GM18508 (cell line): ENCODE measurements around the gene EIF4ENIF1.
"Not testable (repeated sequence)": the region's sequence is repeated elsewhere in the genome, so short reads cannot be mapped to it uniquely, and the experiment has no call there.

ENCODE experiments used
- ATAC-seq: cut with Tn5 transposase; IDR thresholded peaks from one replicate; pipeline ENCODE4 v1.9.1; 2021; ENCODE audit warnings: moderate number of reproducible peaks; ENCODE audit not compliant: insufficient read depth, unreplicated experiment

EIF4ENIF1 gene, protein sequence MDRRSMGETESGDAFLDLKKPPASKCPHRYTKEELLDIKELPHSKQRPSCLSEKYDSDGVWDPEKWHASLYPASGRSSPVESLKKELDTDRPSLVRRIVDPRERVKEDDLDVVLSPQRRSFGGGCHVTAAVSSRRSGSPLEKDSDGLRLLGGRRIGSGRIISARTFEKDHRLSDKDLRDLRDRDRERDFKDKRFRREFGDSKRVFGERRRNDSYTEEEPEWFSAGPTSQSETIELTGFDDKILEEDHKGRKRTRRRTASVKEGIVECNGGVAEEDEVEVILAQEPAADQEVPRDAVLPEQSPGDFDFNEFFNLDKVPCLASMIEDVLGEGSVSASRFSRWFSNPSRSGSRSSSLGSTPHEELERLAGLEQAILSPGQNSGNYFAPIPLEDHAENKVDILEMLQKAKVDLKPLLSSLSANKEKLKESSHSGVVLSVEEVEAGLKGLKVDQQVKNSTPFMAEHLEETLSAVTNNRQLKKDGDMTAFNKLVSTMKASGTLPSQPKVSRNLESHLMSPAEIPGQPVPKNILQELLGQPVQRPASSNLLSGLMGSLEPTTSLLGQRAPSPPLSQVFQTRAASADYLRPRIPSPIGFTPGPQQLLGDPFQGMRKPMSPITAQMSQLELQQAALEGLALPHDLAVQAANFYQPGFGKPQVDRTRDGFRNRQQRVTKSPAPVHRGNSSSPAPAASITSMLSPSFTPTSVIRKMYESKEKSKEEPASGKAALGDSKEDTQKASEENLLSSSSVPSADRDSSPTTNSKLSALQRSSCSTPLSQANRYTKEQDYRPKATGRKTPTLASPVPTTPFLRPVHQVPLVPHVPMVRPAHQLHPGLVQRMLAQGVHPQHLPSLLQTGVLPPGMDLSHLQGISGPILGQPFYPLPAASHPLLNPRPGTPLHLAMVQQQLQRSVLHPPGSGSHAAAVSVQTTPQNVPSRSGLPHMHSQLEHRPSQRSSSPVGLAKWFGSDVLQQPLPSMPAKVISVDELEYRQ

DNA sequence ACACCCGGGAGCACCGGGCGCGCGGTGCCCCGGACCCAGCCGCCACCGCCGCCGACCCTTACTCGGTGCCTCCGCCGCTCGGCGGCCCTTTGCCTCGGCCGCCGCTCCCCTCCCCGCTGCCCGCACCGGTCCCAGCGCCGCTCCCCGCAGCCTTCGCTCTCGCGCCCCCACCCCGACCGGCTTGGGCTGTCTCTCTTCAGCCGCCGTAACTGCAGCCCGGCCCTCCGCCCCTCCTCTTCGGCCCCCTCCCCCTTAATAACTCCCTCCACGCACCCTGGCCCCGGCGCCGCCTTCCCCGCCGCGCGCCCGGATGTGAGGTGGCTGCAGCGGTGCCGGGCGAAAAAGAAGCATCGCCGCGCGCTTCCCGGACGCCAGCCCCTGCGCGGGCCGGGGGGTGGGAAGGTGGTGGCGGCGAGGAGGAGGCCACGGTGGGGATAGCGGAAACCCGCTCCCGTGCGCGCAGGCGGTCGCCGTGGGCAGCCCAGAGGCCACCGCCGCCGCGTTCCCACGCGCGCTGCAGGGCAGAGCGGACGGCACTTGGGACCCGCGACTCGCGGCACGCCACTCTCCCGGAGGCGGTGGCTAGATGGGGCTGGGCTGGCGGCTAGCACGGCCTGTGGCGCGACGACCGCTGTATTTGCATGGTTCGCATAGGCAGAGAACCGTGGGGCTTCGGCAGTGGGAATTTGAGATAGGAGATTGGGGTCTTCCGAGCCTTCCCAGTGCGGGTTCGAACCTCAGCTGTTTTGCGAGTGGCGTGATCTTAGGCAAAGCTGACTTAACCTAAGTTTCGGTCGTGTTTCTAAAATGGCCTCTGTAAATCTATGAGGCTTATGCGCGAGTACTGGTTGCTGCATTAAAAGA lies at the start of gene EIF4ENIF1:
Gene EIF4ENIF1 (minus strand): TSS at position 211 of the 864 bp plus-strand sequence. CDS start 1,124 bp downstream, outside the sequence.
- ATAC-seq: no peak

DNA sequence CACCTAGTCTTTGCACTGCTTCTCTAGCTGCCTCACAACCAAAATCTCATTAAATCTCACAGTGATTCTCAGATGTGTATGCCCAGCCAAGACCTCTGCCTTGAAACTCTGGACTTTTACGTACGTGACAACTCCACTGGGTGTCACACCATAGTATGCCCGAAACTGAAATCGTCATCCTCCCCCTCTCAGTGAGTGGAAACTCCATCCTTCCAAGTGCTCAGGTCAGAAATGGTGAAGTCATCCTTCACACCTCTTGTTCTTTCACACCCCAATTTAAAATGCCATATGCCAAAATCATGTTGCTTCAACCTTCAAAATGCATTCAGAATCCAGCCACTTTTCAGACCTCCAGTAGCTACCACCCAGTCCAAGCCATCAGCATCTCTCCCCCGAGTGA lies 49.2 kb upstream of the EIF4ENIF1 start:
- no peak for ATAC-seq

DNA sequence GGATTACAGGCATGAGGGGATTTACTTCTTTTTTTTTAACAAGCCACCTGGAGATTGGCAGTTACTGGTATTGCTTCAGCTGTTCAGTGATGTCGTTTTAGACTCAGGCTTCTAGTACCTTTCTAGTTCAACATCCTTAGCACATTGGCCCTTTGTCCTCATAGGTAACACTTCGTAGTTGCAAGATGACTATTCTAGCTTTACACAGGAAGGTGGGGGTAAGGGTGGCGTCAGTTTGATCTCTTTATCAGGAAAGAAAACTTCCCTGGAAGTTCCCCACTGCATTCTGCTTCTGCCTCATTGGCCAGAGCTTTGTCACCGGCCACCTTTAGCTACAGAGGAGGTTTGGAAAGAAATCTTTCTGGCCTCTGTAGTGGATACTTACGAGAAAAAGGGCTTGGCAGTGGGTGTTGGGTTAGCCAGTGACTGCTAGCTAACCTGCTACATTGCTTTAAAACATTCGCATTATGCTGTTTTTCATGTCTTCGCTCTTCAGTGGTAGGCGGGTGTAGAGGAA lies 47.4 kb upstream of the EIF4ENIF1 start:
- ATAC-seq: no peak

DNA sequence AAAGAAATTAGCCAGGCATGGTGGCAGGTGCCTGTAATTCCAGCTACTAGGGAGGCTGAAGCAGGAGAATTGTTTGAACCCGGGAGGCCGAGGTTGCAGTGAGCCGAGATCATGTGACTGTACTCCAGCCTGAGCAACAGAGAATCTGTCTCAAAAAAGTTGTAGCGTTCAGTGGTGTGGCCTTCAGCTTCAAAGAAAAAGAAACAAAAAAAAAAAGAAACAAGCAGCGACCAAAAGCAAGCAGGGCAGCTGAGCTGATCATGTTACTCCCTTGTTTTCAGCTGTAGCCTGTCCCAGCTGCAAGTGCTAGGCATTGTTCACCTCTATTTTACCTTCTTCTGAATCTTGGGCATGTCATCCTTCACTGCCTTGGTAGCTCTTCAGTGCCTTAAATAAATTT lies 43.7 kb upstream of the EIF4ENIF1 start:
- no peak for ATAC-seq

DNA sequence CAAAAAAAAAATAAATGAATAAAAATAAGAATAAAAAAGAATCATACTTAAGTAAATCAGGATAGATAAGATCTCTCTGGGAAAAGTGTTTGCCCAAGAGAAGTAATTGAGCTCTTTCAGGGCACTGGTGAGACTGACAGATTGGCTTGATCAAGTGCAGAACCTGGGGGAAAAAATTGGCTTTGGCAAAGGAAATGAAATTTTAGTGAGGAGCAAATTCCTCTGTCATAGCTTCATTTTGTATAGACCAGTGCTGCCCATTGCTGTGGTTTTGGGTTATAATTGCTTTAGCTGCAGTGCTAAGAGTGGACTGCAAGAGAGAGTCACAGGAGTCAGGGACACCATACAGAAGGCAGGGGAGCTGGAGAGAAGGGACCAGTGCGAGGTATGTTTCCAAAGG lies 42.4 kb upstream of the EIF4ENIF1 start:
- no peak for ATAC-seq

DNA sequence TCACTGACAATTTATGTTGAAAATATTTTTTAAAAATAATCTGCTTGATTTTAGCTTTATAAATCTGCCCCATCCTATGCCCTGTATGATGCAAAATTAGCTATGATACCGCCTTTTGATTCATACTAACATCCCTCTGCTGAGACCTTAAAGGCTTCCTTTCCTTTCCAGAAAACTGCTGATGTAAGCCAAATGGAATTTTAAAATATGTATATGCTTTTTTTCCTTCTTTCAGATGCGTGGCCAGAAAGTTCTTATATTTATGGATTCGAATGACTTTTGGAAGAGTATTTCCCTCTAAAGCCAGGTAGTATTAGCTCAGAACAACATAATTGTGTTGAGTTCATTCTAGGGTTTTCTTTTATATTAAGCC lies 41.2 kb upstream of the EIF4ENIF1 start:
- no peak for ATAC-seq

DNA sequence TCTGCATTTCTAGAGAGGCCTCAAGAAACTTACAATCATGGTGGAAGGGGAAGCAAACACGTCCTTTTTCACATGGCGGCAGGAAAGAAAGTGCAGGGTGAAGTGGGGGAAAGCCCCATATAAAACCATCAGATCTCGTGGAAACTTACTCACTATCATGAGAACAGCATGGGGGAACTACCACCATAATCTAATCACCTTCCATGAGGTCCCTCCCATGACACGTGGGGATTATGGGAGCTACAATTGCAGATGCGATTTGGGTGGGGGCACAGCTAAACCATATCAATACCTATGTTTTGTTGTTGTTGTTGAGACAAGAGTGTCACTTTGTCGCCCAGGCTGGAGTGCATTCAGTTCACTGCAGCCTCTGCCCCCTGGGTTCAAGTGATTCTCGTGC lies 36.6 kb upstream of the EIF4ENIF1 start:
- no peak for ATAC-seq

DNA sequence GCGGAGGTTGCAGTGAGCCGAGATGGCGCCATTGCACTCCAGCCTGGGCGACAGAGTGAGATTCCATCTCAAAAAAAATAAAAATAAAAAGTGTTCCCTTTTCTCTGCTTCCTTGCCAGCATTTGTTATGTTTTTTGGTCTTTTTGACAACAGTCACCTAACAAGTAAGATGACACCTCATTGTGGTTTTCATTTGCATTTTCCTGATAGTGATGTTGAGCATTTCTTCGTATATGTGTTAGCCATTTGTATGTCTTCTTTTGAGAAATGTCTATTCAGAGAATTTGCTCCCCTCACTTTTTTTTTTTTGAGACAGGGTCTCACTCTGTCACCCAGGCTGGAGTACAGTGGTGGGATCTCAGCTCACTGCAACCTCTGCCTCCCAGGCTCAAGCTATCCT lies 34.5 kb upstream of the EIF4ENIF1 start:
- ATAC-seq: not testable (repeated sequence)

DNA sequence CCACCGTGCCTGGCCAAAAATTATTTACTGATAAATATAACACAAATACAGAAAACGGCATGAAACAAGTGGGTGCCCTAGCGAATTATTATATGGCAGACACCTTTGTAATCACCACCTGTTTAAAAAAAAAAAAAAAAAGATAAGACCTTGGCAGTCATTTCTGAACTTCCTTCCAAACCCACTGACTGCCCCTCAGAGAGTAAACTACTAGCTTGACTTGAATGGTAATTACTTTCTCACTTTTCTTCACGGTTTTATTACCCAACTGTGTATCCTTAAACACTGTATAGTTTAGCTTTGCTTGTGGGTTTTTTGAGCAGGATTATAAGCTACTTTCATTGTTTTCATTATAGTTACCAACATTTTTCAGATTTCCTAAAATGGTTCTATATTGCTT lies 30.4 kb upstream of the EIF4ENIF1 start:
- no peak for ATAC-seq

DNA sequence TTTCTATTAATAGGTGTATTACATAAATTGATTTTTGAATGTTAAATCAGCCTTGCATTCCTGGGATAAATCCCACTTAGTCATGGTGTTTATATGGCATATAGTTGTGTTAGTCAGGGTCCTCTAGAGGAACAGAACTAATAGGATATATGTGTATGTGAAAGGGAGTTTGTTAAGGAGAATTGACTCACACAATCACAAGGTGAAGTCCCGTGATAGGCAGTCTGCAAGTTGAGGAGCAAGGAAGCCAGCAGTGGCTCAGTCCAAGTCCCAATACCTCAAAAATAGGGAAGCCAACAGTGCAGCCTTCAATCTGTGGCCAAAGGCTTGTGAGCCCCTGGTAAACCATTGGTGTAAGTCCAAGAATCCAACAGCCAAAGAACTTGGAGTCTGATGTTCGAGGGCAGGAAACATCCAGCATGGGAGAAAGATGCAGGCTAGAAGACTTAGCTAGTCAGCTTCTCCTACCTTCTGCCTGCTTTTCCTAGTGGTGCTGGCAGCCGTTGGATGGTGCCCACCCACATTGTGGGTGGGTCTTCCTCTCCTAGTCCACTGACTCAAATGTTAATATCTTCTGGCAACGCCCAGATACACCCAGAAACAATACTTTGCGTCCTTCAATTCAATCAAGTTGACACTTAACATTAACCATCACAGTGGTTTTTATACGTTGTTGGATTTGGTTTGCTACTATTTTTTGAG lies 19.6 kb upstream of the EIF4ENIF1 start:
- no peak for ATAC-seq

DNA sequence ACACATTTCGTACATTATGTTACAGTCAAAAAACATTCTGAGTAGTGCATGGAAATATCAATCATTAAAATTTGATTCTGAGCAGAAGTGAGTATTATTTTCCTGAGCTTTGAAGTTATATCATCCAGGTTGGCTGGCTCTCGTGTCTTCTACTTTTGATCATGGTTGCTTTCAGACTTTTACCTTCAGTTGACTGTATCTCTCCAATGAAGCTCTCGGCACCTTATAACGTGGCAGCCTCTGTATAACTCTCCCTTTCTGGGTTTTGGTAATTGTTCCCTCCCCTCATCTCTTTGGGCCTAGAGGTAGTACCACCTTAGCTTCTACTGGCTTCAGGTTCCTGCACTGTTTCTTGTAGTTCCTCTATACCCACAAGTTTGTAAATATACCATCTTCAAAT lies 18.9 kb upstream of the EIF4ENIF1 start:
- ATAC-seq: no peak

DNA sequence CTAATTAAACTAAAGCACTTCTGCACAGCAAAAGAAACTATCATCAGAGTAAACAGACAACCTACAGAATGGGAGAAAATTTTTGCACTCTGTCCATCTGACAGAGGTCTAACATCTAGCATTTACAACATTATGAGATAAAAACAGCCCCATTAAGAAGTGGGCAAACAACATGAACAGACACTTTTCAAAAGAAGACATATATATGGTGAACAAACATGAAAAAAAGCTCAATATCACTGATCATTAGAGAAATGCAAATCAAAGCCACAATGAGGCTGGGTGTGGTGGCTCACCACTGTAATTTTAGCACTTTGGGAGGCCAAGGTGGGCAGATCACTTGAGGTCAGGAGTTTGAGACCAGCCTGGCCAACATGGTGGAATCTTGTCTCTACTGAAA lies 17.9 kb upstream of the EIF4ENIF1 start:
- ATAC-seq: not testable (repeated sequence)

DNA sequence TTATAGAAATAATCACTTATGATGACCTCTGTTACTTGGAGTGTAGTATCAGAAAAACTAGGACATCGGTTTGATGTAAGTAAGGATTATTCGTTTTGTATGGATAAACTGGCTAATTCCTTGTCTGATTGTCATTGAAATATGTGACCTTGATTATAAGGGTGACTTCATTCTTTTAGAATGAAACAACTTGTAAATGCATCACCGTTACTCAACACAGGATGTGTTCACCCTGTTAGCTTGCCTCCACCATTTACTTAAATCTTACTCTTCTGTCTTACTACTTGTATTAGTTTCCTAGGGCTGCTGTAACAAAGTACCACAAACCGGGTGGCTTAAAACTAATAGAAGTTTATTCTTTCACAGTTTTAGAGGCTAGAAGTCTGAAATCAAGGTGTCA lies 14.6 kb upstream of the EIF4ENIF1 start:
- no peak for ATAC-seq

DNA sequence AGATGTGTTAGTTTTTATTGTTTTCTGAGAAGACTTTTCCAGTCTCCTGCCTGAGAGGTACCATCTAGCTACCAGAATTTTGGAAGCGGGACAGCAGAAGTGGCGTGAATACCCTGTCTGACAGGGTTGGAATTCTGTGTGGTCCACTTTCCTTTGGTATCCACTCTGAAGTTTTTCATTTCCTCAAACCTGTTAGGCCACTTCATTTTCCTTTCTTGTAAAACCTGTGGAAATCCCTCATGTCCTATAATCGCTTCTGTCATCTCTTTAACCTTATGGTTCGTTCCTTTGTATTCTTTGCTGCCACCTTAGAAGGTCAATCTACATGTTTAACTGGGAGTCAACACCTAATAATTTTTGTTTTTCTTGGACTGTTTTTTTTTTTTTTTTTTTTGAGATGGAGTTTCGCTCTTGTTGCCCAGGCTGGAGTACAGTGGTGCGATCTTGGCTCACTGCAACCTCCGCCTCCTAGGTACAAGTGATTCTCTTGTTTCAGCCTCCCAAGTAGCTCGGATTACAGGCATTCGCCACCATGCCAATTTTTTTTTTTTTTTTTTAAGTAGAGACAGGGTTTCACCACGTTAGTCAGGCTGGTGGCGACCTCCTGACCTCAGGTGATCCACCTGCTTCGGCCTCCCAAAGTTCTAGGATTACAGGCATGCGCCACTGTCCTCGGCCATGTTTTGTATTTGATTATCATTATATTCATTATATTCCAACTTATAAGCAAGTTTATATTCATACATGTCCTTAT lies 13.7 kb upstream of the EIF4ENIF1 start:
- ATAC-seq: no peak

DNA sequence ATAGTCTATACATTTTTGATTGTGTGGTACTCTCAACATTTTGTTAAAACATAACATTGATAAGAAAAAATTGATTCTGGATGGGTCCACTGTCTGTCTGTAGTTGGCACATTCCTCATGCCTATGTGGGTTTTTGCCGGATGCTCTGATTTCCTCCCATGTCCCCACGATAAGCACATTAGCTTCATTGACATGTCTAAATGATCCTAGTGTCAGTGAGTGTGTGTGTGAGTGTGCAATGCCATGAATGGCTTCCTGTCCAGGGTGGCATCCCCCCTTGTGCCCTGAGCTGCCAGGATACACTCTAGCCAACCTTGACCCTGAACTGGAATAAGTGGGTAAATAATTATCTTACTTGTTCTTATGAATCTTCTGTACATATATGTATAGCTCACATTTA lies 12.1 kb upstream of the EIF4ENIF1 start:
- no peak for ATAC-seq

DNA sequence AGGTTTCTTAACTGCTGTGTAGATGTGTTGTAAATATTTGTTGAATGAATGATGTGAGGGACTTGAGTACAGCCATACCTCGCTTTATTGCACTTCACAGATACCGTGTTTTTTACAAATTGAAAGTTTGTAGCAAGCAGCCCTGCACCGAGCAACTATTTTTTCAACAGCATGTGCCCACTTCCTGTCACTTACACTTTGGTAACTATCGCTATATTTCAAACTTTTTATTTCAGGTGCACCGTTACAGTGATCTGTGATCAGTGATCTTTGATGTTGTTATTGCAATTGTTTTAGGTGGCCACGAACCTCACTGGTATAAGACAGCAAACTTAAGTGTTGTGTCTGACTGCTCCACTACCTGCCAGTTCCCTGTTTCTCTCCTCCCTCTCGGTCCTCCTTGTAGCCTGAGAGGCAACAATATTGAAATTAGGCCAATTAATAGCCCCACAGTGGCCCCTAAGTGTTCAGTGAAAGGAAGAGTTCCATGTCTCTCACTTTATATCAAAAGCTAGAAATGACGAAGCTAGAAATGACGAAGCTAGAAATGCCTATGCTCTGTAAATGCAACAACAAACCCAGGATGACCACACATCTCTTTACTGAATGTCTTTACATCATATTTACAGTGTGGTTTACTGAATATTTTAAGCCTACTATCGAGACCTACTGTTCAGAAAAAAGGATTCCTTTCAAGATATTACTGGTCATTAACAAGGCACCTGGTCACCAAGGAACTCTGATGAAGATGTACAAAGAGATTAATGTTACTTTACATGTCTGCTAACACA lies 7.7 kb upstream of the EIF4ENIF1 start:
- no peak for ATAC-seq

DNA sequence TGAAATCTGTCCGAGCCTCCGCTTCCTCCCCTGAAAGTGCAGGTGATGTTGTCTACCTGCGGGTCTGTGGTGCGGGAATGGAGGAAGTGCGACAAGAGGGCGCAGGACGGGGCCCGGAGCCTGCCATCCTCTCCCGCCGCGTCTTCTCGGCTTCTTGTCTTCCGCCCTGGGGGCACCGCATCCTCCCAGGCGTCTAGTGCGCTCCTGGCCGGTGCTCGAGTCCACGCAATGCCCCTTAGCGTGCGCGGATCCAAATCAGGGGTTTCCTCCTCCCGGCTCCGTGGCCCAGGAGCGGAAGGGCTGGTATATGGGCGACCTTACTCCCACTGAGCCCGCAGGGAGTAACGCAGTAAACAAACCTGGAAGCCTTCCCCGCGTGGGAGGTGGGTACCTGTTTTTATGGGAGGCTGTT lies 7.1 kb upstream of the EIF4ENIF1 start:
- ATAC-seq: no peak
